A673 (cell line): ENCODE data around the gene ITGB3.

Experiments used
- EZH2 ChIP-seq: fragments of 200-600 bp; sonication (generic); IDR thresholded peaks from 2 replicates; pipeline ENCODE4 v1.6.1; 2017; ENCODE audit warnings: borderline replicate concordance, low read depth, mild to moderate bottlenecking, mixed read lengths, antibody characterized with exemption, low read length; ENCODE audit not compliant: poor library complexity, severe bottlenecking
- TF ChIP-seq, protein P1 (sequence below): fragments of 300-800, 200-600 bp; sonication (generic); conservative IDR thresholded peaks from 2 replicates; pipeline ENCODE4 v1.5.1; 2017; ENCODE audit warnings: low read depth, mild to moderate bottlenecking, antibody characterized with exemption, low read length, moderate library complexity, mixed read lengths

- TF ChIP-seq, protein P1, sequence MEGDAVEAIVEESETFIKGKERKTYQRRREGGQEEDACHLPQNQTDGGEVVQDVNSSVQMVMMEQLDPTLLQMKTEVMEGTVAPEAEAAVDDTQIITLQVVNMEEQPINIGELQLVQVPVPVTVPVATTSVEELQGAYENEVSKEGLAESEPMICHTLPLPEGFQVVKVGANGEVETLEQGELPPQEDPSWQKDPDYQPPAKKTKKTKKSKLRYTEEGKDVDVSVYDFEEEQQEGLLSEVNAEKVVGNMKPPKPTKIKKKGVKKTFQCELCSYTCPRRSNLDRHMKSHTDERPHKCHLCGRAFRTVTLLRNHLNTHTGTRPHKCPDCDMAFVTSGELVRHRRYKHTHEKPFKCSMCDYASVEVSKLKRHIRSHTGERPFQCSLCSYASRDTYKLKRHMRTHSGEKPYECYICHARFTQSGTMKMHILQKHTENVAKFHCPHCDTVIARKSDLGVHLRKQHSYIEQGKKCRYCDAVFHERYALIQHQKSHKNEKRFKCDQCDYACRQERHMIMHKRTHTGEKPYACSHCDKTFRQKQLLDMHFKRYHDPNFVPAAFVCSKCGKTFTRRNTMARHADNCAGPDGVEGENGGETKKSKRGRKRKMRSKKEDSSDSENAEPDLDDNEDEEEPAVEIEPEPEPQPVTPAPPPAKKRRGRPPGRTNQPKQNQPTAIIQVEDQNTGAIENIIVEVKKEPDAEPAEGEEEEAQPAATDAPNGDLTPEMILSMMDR = no peak
- TF ChIP-seq EZH2 = no peak
Measured at GRCh38 chr17:47264166-47264565, 10.5 kb downstream of the ITGB3 start.
